A549 (cell line): ENCODE results near the gene ARMC7. TPM values are rescaled to one million over a fixed set of nuclear protein-coding genes. Genes with fewer than 3 reads are reported as not detected.

Experiments
- ATAC-seq, 2 experiments: fragments of 200-7000 bp in 1 of 2; fragments of >200 bp in 1 of 2; cut with Nextera tagmentation in 1 of 2; cut with Tn5 transposase in 1 of 2; 3 replicates each; pipeline versions ENCODE4 v1.8.0 to v1.9.1; 2018 to 2020; ENCODE audit warnings: mild to moderate bottlenecking in 1 of 2, moderate library complexity in 1 of 2
- CTCF ChIA-PET: fragments of 300-600 bp; sonication (Branson Sonifier 250); formaldehyde crosslinking; extraction: SDS; loops from one replicate; lab custom pipeline; 2021; ENCODE audit warnings: antibody characterized with exemption, inconsistent platforms; lab: Yijun Ruan, JAX
- POLR2A ChIA-PET: fragments of 350-600 bp; formaldehyde crosslinking; extraction: SDS; loops from one replicate; lab custom pipeline; 2021; ENCODE audit warnings: antibody characterized with exemption, inconsistent platforms; lab: Yijun Ruan, JAX
- DNase-seq, 2 experiments: peaks; one replicate each; pipeline versions ENCODE4 v3.0.0 to v3.0.0-alpha.2; 2011 to 2016; ENCODE audit warnings: low read depth in 1 of 2, low spot score in 1 of 2
- FAIRE-seq: peaks from 2 replicates; lab custom pipeline; 2011; peaks lifted over from hg19 to GRCh38; lab: Jason Lieb, UNC
- H3K27ac ChIP-seq, 2 experiments: fragments of >200 bp; sonication (Bioruptor Twin); formaldehyde crosslinking; 3 replicates each; pipeline ENCODE4 v1.5.1; 2016 to 2017
- H3K4me1 ChIP-seq: fragments of >200 bp; sonication (Bioruptor Twin); formaldehyde crosslinking; 3 replicates; pipeline ENCODE4 v1.6.1; 2016
- H3K4me2 ChIP-seq: fragments of >200 bp; sonication (Bioruptor Twin); formaldehyde crosslinking; 3 replicates; pipeline ENCODE4 v1.6.1; 2016
- H3K4me3 ChIP-seq: fragments of >200 bp; sonication (Bioruptor Twin); formaldehyde crosslinking; 3 replicates; pipeline ENCODE4 v1.5.1; 2016
- H3K9me3 ChIP-seq: fragments of >200 bp; sonication (Bioruptor Twin); formaldehyde crosslinking; 3 replicates; pipeline ENCODE4 v1.6.1; 2016
- ATOH8 ChIP-seq: fragments of 250-450 bp; sonication (Bioruptor Pico); IDR thresholded peaks from 2 replicates; pipeline ENCODE4 v1.5.0; 2020; ENCODE audit warnings: low read depth, mild to moderate bottlenecking, moderate library complexity
- BCL3 ChIP-seq: fragments of >200 bp; sonication (Bioruptor Twin); formaldehyde crosslinking; IDR thresholded peaks from 3 replicates; pipeline ENCODE4 v1.6.1; 2016
- BHLHE40 ChIP-seq: IDR thresholded peaks from 2 replicates; pipeline ENCODE4 v1.6.1; 2012; ENCODE audit warnings: low read depth, low read length, inconsistent platforms
- CBX8 ChIP-seq: fragments of 200-600 bp; sonication (generic); IDR thresholded peaks from 2 replicates; pipeline ENCODE4 v1.6.1; 2016
- CEBPB ChIP-seq, 2 experiments: fragments of >200 bp in 1 of 2; sonication (Bioruptor Twin) in 1 of 2; formaldehyde crosslinking in 1 of 2; IDR thresholded peaks; 2 replicates each; pipeline ENCODE4 v1.6.1; 2012 to 2016
- CHD2 ChIP-seq: fragments of 150-350 bp; IDR thresholded peaks from 2 replicates; pipeline ENCODE4 v1.6.1; 2014; ENCODE audit warnings: low read length; ENCODE audit not compliant: partially characterized antibody
- EHF ChIP-seq: fragments of 250-450 bp; sonication (Bioruptor Pico); IDR thresholded peaks from 2 replicates; pipeline ENCODE4 v1.5.0; 2020; ENCODE audit warnings: mild to moderate bottlenecking
- EP300 ChIP-seq, 2 experiments: fragments of >200 bp; sonication (Bioruptor Twin); formaldehyde crosslinking; IDR thresholded peaks; 2 replicates in 1 of 2; 3 replicates in 1 of 2; pipeline ENCODE4 v1.6.1; 2016 to 2017
- FOXS1 ChIP-seq: fragments of 250-450 bp; sonication (Bioruptor Pico); IDR thresholded peaks from 2 replicates; pipeline ENCODE4 v1.5.0; 2020; ENCODE audit warnings: mild to moderate bottlenecking, moderate library complexity
- HES2 ChIP-seq: fragments of >200 bp; sonication (Bioruptor Twin); formaldehyde crosslinking; IDR thresholded peaks from 2 replicates; pipeline ENCODE4 v1.6.1; 2016
- HOXA7 ChIP-seq: fragments of 250-450 bp; sonication (Bioruptor Pico); IDR thresholded peaks from 2 replicates; pipeline ENCODE4 v1.5.0; 2020; ENCODE audit warnings: mild to moderate bottlenecking, moderate library complexity
- JUNB ChIP-seq: fragments of >200 bp; sonication (Bioruptor Twin); formaldehyde crosslinking; IDR thresholded peaks from 2 replicates; pipeline ENCODE4 v1.6.1; 2016
- MAFK ChIP-seq: fragments of 450-650 bp; IDR thresholded peaks from 2 replicates; pipeline ENCODE4 v1.6.1; 2014; ENCODE audit not compliant: partially characterized antibody
- MAZ ChIP-seq: fragments of 150-350 bp; IDR thresholded peaks from 2 replicates; pipeline ENCODE4 v1.6.1; 2014; ENCODE audit warnings: antibody characterized with exemption, low read depth, low read length, borderline replicate concordance
- MYC ChIP-seq: IDR thresholded peaks from 2 replicates; pipeline ENCODE4 v1.6.1; 2012; ENCODE audit warnings: mild to moderate bottlenecking, inconsistent platforms, low read length, improper control_type of control experiment, borderline replicate concordance
- NFE2L2 ChIP-seq: fragments of 150-350 bp; conservative IDR thresholded peaks from 2 replicates; pipeline ENCODE4 v1.6.1; 2014; ENCODE audit warnings: low read length
- PHF8 ChIP-seq: fragments of 200-600 bp; sonication (generic); IDR thresholded peaks from 2 replicates; pipeline ENCODE4 v1.6.1; 2016; ENCODE audit warnings: low read depth, mild to moderate bottlenecking, antibody characterized with exemption, moderate library complexity, borderline replicate concordance
- REST ChIP-seq: fragments of 200-600 bp; sonication (generic); IDR thresholded peaks from 2 replicates; pipeline ENCODE4 v1.6.1; 2016; ENCODE audit warnings: antibody characterized with exemption, mild to moderate bottlenecking, moderate library complexity
- RFX5 ChIP-seq: fragments of 450-650 bp; IDR thresholded peaks from 2 replicates; pipeline ENCODE4 v1.7.1; 2014; ENCODE audit warnings: antibody characterized with exemption, mild to moderate bottlenecking, moderate library complexity
- SREBF2 ChIP-seq: fragments of 450-650 bp; IDR thresholded peaks from 2 replicates; pipeline ENCODE4 v1.6.1; 2014; ENCODE audit warnings: mild to moderate bottlenecking, moderate library complexity
- TP53 ChIP-seq: fragments of 250-450 bp; sonication (Bioruptor Pico); IDR thresholded peaks from 2 replicates; pipeline ENCODE4 v1.5.0; 2021; ENCODE audit warnings: mild to moderate bottlenecking, moderate library complexity
- ZC3H11A ChIP-seq: fragments of 450-650 bp; IDR thresholded peaks from 2 replicates; pipeline ENCODE4 v1.6.1; 2014; ENCODE audit warnings: antibody characterized with exemption, mild to moderate bottlenecking
- WGBS: methylation state at CpG from one replicate; pipeline ENCODE4 v1.1.6; 2017; ENCODE audit errors: missing lambda C conversion rate; 5-methylcytosine and 5-hydroxymethylcytosine counted together
- polyA plus RNA-seq, 4 experiments: library from polyadenylated mRNA; depleted of rRNA in 3 of 4; stranded (reverse); fragments of >200 nt; fragmentation: RNase III in 1 of 4; extraction: RNeasy Plus Mini Kit Qiagen cat#74134 plus additional on column Dnase treatment in 1 of 4; gene quantifications; 2 replicates in 3 of 4; 3 replicates in 1 of 4; pipeline ENCODE4 v1.2.3, GENCODE V29; 2011 to 2017
- TF ChIP-seq, protein P1 (sequence below): fragments of >200 bp; sonication (Bioruptor Twin); formaldehyde crosslinking; IDR thresholded peaks from 3 replicates; pipeline ENCODE4 v1.5.1; 2016

Gene ARMC7
- polyA plus RNA-seq, 2 of the 4 experiments (the other 2 are of a cell fraction) = 8.5 to 12.6 TPM

DNA sequence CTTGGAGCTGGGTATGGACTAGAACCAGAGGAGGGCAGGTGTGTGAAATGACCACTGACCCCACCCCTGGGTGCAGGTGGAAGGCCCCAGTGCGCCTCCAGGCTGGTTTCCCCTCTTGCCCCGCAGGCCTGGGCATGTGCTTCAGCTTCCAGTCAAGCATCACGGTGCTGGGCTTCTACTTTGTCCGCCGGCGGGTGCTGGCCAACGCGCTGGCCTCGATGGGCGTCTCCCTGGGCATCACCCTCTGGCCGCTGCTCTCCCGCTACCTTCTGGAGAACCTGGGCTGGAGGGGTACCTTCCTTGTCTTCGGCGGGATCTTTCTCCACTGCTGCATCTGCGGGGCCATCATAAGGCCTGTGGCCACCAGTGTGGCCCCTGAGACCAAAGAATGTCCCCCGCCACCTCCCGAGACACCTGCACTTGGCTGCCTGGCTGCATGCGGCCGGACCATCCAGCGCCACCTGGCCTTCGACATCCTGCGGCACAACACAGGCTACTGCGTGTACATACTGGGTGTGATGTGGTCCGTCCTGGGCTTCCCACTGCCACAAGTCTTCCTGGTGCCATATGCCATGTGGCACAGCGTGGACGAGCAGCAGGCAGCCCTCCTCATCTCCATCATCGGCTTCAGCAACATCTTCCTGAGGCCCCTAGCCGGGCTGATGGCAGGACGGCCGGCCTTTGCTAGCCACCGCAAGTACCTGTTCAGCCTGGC is 9.7 kb upstream of the ARMC7 start:
- WGBS = 97% methylated on average over 31 of the region's 31 CpGs
- CTCF ChIA-PET = interaction anchor here (62.2 to 81.8 kb wide), 2 partner anchors 14 to 21 kb away, joined by 3429 read pairs; partner anchors contain the start of genes ARMC7, ATP5PD, KCTD2 and NT5C

GRCh38 chr17:75102385-75102821 is 7.4 kb upstream of the ARMC7 start:
- no peak overlapping the region for H3K4me3 ChIP-seq
- 87% methylated on average over 12 of the region's 12 CpGs for WGBS
- no peak for FAIRE-seq
- H3K4me1 ChIP-seq = peaks cover 13% of the 10 kb centered on the region; the same call in 2 of the 3 replicates
- ChIA-PET POLR2A (no interaction called here), CTCF (interaction anchor here (62.2 to 81.8 kb wide), 2 partner anchors 16 to 19 kb away, joined by 3429 read pairs; partner anchors contain the start of genes ARMC7, ATP5PD, KCTD2 and NT5C)
- TF ChIP-seq FOXS1 (no peak), BCL3 (no peak), PHF8 (no peak), JUNB (no peak), RFX5 (no peak), CBX8 (no peak), TP53 (CRISPR knock-in tag) (no peak), HES2 (no peak), EHF (CRISPR knock-in tag) (no peak), NFE2L2 (no peak), MAFK (no peak)
- H3K27ac ChIP-seq = no peak overlapping the region
- no peak for DNase-seq
- no peak overlapping the region for H3K4me2 ChIP-seq
- no peak for ATAC-seq
- H3K9me3 ChIP-seq = no peaks in the 10 kb centered on the region

More for the DNA sequence above, 9.7 kb upstream of the ARMC7 start:
- Histone ChIP-seq H3K4me1 (peaks cover 28% of the 10 kb centered on the region), H3K4me3 (no peak overlapping the region), H3K9me3 (no peaks in the 10 kb centered on the region), H3K4me2 (no peak overlapping the region), H3K27ac (0 out of 6 replicates have a peak overlapping the region, but pooled peaks of 1 of the 2 experiments have one; percentile 8)
- DNase-seq = no peak
- no peak for FAIRE-seq
- no peak for ATAC-seq
- POLR2A ChIA-PET = no interaction called here
- TF ChIP-seq MAZ = no peak
- no peak for TF ChIP-seq REST
- TF ChIP-seq MYC = no peak
- TF ChIP-seq CEBPB (IDR thresholded peaks at IDR 0.05) = no peak
- TF ChIP-seq, protein P1, sequence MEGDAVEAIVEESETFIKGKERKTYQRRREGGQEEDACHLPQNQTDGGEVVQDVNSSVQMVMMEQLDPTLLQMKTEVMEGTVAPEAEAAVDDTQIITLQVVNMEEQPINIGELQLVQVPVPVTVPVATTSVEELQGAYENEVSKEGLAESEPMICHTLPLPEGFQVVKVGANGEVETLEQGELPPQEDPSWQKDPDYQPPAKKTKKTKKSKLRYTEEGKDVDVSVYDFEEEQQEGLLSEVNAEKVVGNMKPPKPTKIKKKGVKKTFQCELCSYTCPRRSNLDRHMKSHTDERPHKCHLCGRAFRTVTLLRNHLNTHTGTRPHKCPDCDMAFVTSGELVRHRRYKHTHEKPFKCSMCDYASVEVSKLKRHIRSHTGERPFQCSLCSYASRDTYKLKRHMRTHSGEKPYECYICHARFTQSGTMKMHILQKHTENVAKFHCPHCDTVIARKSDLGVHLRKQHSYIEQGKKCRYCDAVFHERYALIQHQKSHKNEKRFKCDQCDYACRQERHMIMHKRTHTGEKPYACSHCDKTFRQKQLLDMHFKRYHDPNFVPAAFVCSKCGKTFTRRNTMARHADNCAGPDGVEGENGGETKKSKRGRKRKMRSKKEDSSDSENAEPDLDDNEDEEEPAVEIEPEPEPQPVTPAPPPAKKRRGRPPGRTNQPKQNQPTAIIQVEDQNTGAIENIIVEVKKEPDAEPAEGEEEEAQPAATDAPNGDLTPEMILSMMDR = no peak
- TF ChIP-seq FOXS1 = no peak
- TF ChIP-seq ZC3H11A = no peak
- no peak for TF ChIP-seq EP300 (IDR thresholded peaks at IDR 0.05)
- TF ChIP-seq BHLHE40 = no peak
- TF ChIP-seq HOXA7 (CRISPR knock-in tag) = no peak
- TF ChIP-seq ATOH8 = no peak
- TF ChIP-seq MAFK = no peak
- TF ChIP-seq SREBF2 = no peak
- TF ChIP-seq TP53 (CRISPR knock-in tag) = no peak
- TF ChIP-seq CHD2 = no peak
